Fibroblast of skin of back (primary cell): Measurements from ENCODE around the gene DGKG.

Experiments
- DNase-seq: peaks from one replicate; pipeline ENCODE4 v3.0.0-alpha.2; 2013

Gene DGKG

DNA sequence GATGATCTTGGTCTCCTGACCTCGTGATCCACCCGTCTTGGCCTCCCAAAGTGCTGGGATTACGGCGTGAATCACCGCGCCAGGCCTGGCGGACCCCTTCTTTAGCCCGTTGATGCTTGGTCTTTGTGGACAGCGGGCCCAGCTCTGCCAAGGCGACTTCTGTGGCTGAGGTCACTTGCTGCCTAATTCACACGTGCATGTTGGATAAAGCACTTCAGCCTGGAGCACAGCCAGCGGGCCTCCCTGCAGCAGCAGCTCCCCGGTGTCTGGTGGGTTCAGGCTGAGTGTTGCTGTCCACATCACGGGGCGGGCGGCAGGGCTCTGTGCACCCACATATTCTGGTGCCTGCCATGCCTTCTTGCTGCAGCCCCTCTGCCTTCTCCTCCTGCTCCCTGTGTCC, 88.4 kb downstream of the DGKG start:
- no peak for DNase-seq

DNA sequence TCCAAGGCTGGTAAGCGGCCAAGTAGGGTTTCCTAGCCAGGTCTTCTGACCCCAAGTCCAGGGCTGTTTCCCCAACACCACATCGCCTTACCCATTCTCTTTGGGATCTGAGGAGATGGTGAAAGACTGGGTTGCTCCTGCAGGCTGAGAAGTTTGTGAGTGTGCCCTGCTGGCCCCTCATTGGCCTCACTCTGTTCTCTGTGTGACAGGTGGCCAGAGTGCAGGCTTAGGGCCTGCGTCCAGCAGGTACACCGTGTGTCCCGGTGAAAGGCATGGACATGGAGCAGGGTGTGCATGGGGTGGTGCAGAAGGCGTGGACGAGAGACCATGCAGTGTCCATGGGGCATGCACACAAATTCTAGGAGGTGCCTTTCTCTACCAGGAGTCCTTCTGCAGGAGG, 91.3 kb downstream of the DGKG start:
- no peak for DNase-seq

GRCh38 chr3:186268616-186269448, 93.2 kb downstream of the DGKG start:
- no peak for DNase-seq

DNA sequence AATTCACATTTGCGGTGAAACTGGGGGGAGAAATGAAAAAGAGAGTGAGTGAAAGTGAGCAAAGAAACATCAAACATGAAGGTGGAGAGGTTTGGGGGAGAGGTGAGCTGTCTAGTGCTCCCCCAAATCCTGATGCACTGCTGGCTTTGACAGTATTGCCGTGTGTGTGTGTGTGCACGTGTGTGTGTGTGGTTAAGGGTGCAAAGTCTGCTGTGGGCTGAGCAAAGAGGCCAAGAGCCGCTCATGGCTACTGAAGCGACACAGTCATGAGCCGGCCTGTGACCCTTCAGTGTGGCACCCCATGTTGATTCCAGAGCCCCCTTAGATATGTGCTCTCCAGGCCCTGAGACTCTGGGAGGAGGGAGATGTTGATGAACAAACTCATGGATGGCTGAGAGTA, 94.3 kb downstream of the DGKG start:
- no peak for DNase-seq

DNA sequence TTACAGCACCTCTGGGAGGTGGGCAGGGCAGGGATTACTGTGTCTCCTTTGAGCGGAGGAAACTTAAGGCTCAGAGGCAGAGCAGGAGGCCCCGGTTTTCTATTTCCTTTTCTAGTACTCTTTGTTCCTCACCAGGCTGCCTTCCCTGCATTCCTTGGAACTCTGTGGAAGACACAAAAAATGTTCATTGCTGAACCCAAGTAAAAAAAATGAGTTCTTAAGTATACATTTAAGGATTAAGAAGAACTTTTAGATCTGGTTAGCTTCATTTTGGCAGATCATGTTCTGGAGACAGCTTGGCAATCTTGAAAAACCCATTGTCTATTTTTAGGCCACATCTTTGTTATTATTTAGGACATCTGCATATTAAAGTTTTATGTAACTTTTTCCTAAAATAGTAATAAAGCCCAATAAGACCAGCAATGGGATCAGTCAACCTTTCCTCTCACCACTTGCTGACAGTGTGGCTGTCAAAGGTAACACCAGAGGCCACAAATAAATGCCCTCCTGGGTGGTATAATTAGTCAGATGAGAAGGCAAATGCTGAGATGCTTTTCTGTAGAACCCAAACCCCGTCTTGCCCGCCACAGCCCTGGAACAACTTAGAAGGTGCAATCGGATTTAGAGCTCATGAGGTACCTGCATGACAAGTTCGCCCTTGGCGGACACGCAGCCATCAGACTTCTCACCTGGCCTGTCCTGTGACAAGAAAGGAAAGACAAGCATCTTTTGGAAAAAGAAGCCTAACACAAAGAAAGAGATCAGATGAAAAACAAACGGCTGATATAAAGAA, 97.2 kb downstream of the DGKG start:
- DNase-seq, result no peak

DNA sequence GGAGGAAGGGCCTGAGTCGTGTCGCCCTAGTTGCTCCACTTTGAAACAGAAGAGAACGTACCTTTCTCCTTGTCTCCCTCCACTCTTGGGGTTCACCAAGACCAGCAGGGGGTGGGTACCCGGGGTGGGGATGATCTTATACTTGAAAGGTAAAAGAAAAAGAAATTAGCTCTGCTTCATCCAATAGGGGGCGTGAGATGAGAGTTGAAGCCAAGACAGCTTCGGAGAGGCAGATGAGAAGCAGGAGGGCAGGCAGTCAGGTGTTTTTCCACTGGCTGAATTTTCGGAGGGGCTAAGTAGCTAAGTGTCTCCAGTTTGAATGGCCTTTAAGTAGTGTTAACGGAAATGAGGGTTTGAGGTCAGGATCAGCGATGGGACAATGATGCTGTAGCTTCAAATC, 100.4 kb downstream of the DGKG start:
- no peak for DNase-seq

DNA sequence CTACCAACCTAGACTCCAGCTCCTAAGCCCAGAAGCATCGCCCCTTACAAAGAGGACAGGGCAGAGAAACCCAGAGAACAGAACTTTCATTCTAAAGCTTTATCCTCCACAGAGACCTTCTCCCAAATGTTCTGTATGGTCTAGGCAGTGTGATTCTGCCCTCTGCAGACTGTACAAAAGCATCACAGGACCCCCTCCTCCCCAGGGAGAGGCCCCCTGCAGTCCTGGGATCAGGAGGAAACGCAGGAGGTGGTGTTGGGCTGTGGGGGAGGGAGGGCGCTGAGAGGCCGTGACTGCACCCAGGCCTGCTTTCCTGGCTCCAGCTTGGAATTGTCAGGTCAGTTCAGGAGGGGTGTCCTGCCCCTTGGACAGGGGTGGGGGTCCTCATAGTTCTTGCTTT, 101.3 kb downstream of the DGKG start:
- no peak for DNase-seq

GRCh38 chr3:186259612-186260383, 102.2 kb downstream of the DGKG start:
- peak; percentile 68 for DNase-seq

DNA sequence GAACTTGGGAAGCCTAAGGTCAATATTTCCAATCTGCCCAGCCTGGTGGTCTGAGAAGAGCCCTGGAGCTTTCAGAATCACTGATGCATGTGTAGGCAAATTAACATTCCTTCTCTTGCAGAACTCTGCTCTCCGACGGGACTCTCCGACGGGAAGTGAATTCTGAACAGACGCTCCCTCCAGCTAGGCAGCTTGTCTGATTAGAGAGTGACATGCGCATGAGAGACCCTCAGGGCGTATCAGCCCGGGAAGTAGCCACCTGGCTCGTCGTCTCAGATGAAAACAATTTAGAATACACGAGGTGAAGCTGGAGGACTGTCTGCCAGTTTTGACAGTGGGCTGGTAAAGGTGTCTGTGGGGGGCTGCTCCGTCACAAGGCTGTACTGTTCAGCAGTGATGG, 103.1 kb downstream of the DGKG start:
- no peak for DNase-seq

- no peak for DNase-seq
Measured at GRCh38 chr3:186257866-186258265, 104.2 kb downstream of the DGKG start.

DNA sequence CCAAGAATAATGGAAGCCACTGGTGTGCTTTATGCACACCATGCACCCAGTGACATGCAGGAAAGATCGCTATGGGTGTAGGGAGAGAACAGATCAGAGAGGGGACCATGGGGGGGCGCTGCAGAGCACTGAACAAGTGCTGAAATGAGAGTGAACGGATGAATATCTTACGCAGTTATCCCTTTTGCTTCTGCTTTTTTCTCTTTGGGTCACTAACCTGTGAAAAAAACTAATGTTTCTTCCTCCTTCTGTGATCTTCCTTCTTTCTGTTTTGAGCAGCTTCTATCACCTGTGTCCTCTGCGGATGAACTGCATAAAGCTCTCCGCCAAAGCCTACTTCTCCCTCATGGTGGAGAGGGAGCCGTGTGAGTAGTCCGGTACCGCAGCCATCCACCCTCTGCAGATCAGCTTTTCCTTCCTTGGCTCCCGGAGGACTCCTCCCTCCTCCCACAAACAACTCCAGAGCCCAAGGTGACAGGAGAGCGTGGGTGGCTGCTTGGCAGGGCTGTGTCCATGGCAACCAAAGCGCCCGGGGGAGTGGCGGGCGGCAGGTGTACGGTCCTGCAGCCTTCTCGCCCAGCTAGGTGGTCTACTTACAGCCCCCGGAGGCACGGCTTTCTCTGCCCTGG, 106.2 kb downstream of the DGKG start:
- DNase-seq, result no peak

- DNase-seq, result no peak
Measured at GRCh38 chr3:186254676-186255650, 107.1 kb downstream of the DGKG start.

DNA sequence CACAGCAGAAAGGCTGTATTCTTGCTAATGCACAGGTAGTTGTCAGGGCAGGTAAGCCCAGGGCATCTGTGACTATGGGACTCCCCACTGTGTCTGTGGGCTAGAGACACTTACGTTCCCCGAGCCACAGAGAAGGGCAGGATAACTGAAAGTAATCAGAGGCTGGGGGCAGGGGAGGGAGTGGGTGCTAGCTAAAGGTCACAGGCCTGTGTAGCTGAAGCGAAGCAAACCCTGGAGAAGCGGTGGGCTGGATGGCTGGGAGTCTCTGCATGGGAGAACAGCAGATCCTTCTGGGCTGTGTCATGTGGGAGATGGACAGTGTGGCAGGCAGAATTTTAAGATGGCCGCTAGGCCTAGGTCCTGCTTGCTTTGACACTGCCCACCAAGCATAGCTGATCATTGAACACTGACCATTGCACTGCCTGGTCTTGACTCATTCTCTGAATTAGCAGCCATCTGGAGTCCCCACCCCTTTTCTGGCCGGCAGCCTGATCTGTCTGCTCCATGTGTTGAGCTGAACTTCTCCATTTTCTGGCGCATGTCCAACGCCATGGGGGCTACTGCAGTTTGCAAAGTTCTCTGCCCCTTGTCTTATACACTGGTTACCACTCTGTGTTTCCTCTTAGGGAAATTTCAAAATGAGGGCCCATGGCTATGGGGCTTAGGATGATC, 110.0 kb downstream of the DGKG start:
- DNase-seq, result no peak

DNA sequence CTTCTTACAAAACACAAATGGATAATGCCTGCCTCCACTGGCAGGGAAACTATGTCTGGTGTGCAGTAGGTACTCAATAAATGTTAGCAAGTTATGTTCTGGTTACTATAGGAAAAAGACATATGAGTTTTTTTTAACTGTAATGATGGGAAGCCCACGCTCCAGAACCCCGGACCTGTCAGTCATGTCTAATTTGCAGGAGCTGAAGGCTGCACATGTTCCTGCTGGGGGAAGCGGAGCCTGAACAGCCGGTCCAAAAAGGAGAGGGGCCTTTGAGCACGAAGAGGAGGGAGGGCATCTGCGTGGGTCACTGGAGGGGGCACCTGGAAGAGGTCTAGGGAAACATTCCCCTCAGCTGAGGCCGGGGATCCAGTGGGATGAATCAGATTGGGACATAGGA, 113.2 kb downstream of the DGKG start:
- DNase-seq, result no peak

- no peak for DNase-seq
Measured at GRCh38 chr3:186247821-186248814, 113.9 kb downstream of the DGKG start.

GRCh38 chr3:186246941-186247340, 115.1 kb downstream of the DGKG start:
- no peak for DNase-seq

DNA sequence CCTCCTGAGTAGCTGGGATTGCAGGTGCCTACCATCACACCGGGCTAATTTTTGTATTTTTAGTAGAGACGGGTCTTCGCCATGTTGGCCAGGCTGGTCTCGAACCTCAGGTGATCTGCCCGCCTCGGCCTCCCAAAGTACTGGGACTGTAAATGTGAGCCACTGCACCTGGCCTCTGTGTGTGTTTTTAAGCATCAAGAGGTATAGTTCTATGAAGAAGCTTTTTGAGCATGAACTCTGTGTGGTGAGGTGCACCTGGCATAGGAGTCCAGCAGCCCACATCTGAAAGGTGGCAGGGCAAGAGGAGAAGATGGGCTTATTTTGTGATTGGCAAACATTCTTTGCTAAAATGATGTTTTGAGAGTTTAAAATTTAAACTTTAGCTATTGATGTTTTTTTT, 118.0 kb downstream of the DGKG start:
- DNase-seq, result no peak

- peak; percentile 59 for DNase-seq
Measured at GRCh38 chr3:186241910-186242821, 119.9 kb downstream of the DGKG start.
